HEK293T (cell line): ENCODE measurements around the gene TFRC.
"Not testable (repeated sequence)": the region's sequence is repeated elsewhere in the genome, so short reads cannot be mapped to it uniquely, and the experiment has no call there.

ENCODE experiments used
- CTBP1 ChIP-seq: fragments of 450-650 bp; IDR thresholded peaks from 2 replicates; pipeline ENCODE4 v1.6.1; 2016; ENCODE audit warnings: borderline replicate concordance
- FOXA1 ChIP-seq: fragments of 450-650 bp; IDR thresholded peaks from 2 replicates; pipeline ENCODE4 v1.6.1; 2016; ENCODE audit warnings: mild to moderate bottlenecking
- FOXM1 ChIP-seq: fragments of 450-650 bp; IDR thresholded peaks from 2 replicates; pipeline ENCODE4 v1.6.1; 2017; ENCODE audit warnings: mild to moderate bottlenecking, borderline replicate concordance
- NFRKB ChIP-seq: fragments of 450-650 bp; IDR thresholded peaks from 2 replicates; pipeline ENCODE4 v1.6.1; 2016; ENCODE audit warnings: mild to moderate bottlenecking, moderate library complexity

- not testable (repeated sequence) for TF ChIP-seq FOXA1, NFRKB, CTBP1, FOXM1
Observed at GRCh38 chr3:196005338-196005737, 76.6 kb downstream of the TFRC start.
